Activated CD4-positive, alpha-beta T cell treated with anti-CD3 and anti-CD28 coated beads, Interleukin-2, amount 50 U/mL, for 24 hours (primary cell): Measurements from ENCODE around the gene MRGPRE.

Experiments used
- DNase-seq, 2 donors: peaks; one replicate each; pipeline ENCODE4 v3.0.0-alpha.2; 2020; ENCODE audit warnings: low read depth in 1 of 2, low spot score in 1 of 2

Gene MRGPRE

GRCh38 chr11:3197044-3197695, 35.0 kb downstream of the MRGPRE start:
- DNase-seq = no peak

- no peak for DNase-seq
Observed at GRCh38 chr11:3196161-3197043, 35.8 kb downstream of the MRGPRE start.

- no peak for DNase-seq
Observed at GRCh38 chr11:3195251-3196160, 36.7 kb downstream of the MRGPRE start.

GRCh38 chr11:3194016-3194816, 38.0 kb downstream of the MRGPRE start:
- DNase-seq = no peak

- DNase-seq = no peak
Observed at GRCh38 chr11:3193373-3194015, 38.7 kb downstream of the MRGPRE start.

GRCh38 chr11:3192511-3193372, 39.5 kb downstream of the MRGPRE start:
- DNase-seq = no peak

- no peak for DNase-seq
Observed at GRCh38 chr11:3191586-3192324, 40.5 kb downstream of the MRGPRE start.

- DNase-seq = no peak
Observed at GRCh38 chr11:3190600-3190999, 41.6 kb downstream of the MRGPRE start.

GRCh38 chr11:3189886-3190583, 42.2 kb downstream of the MRGPRE start:
- no peak for DNase-seq

- DNase-seq = no peak
Observed at GRCh38 chr11:3189196-3189843, 42.9 kb downstream of the MRGPRE start.

GRCh38 chr11:3188496-3189195, 43.6 kb downstream of the MRGPRE start:
- DNase-seq = no peak

- no peak for DNase-seq
Observed at GRCh38 chr11:3186166-3186953, 45.9 kb downstream of the MRGPRE start.

GRCh38 chr11:3184732-3185347, 47.4 kb downstream of the MRGPRE start:
- DNase-seq = no peak

- DNase-seq = no peak
Observed at GRCh38 chr11:3183523-3183922, 48.7 kb downstream of the MRGPRE start.

GRCh38 chr11:3182462-3182852, 49.8 kb downstream of the MRGPRE start:
- no peak for DNase-seq
